Neural cell (in vitro differentiated cells): ENCODE results near the gene CUL3. TPM values are rescaled to one million over a fixed set of nuclear protein-coding genes. Genes with fewer than 3 reads are reported as not detected.

Experiments
- H2AFZ ChIP-seq: fragments of 200-600, 300-800 bp; sonication (generic), shearing (Covaris generic); 2 replicates; pipeline ENCODE4 v1.6.0; 2014; ENCODE audit warnings: low read depth, mild to moderate bottlenecking, antibody characterized with exemption, low read length, moderate library complexity
- H3F3A ChIP-seq: fragments of 200-600 bp; shearing (Covaris generic); 2 replicates; pipeline ENCODE4 v1.6.1; 2016; ENCODE audit warnings: mild to moderate bottlenecking, moderate library complexity, mixed read lengths, antibody characterized with exemption, low read length; ENCODE audit not compliant: insufficient read depth, poor library complexity, severe bottlenecking
- H3K27ac ChIP-seq: fragments of 200-600, 300-800 bp; sonication (generic), shearing (Covaris generic); 2 replicates; pipeline ENCODE4 v1.5.1; 2014; ENCODE audit warnings: mild to moderate bottlenecking, low read length, moderate library complexity
- H3K27me3 ChIP-seq: fragments of 300-800, 200-600 bp; sonication (generic), shearing (Covaris generic); 2 replicates; pipeline ENCODE4 v1.6.0; 2014; ENCODE audit warnings: mild to moderate bottlenecking, low read depth, low read length, moderate library complexity; ENCODE audit not compliant: insufficient read depth
- H3K36me3 ChIP-seq: fragments of 300-800, 200-600 bp; sonication (generic), shearing (Covaris generic); 2 replicates; pipeline ENCODE4 v1.5.1; 2014; ENCODE audit warnings: mild to moderate bottlenecking, antibody characterized with exemption, low read length, moderate library complexity; ENCODE audit not compliant: insufficient read depth
- H3K4me2 ChIP-seq: fragments of 300-800, 200-600 bp; sonication (generic), shearing (Covaris generic); 2 replicates; pipeline ENCODE4 v1.6.0; 2014; ENCODE audit warnings: mild to moderate bottlenecking, low read length
- H3K4me3 ChIP-seq: fragments of 300-800, 200-600 bp; sonication (generic), shearing (Covaris generic); 2 replicates; pipeline ENCODE4 v1.5.1; 2014; ENCODE audit warnings: mild to moderate bottlenecking, low read length, moderate library complexity
- H3K79me2 ChIP-seq: fragments of 200-600 bp; shearing (Covaris generic); replicated peaks from 2 replicates; pipeline ENCODE4 v1.6.0; 2014; ENCODE audit warnings: mild to moderate bottlenecking, low read length, moderate library complexity; ENCODE audit not compliant: insufficient read depth
- H3K9ac ChIP-seq: fragments of 300-800, 200-600 bp; sonication (generic), shearing (Covaris generic); 2 replicates; pipeline ENCODE4 v1.6.1; 2016; ENCODE audit warnings: mild to moderate bottlenecking, low read length, mixed read lengths
- H3K9me2 ChIP-seq: fragments of 200-600 bp; shearing (Covaris generic); 2 replicates; pipeline ENCODE4 v1.6.1; 2016; ENCODE audit warnings: mild to moderate bottlenecking, low read length, mixed read lengths; ENCODE audit not compliant: insufficient read depth
- H3K9me3 ChIP-seq: fragments of 200-600, 300-800 bp; sonication (generic), shearing (Covaris generic); 2 replicates; pipeline ENCODE4 v1.6.1; 2016; ENCODE audit warnings: mild to moderate bottlenecking, mixed run types, low read length, moderate library complexity, mixed read lengths
- H4K20me1 ChIP-seq: fragments of 200-600 bp; shearing (Covaris generic); 2 replicates; pipeline ENCODE4 v1.6.1; 2016; ENCODE audit warnings: mild to moderate bottlenecking, mixed run types; ENCODE audit not compliant: insufficient read depth
- EP300 ChIP-seq: fragments of 450-650 bp; conservative IDR thresholded peaks from 2 replicates; pipeline ENCODE4 v1.6.1; 2014; ENCODE audit warnings: antibody characterized with exemption, mild to moderate bottlenecking, moderate library complexity; ENCODE audit not compliant: poor library complexity, severe bottlenecking
- EZH2 ChIP-seq: fragments of 200-600, 300-800 bp; shearing (Covaris generic), sonication (generic); IDR thresholded peaks from 2 replicates; pipeline ENCODE4 v1.6.1; 2014; ENCODE audit warnings: antibody characterized with exemption, low read length, borderline replicate concordance, mild to moderate bottlenecking; ENCODE audit not compliant: insufficient read depth, poor library complexity, severe bottlenecking
- MXI1 ChIP-seq: fragments of 450-650 bp; conservative IDR thresholded peaks from 2 replicates; pipeline ENCODE4 v1.6.1; 2014; ENCODE audit warnings: antibody characterized with exemption, mild to moderate bottlenecking; ENCODE audit not compliant: poor library complexity, severe bottlenecking
- POLR2AphosphoS5 ChIP-seq: IDR thresholded peaks from 2 replicates; pipeline ENCODE4 v1.6.1; 2012
- RAD21 ChIP-seq: fragments of 450-650 bp; conservative IDR thresholded peaks from 2 replicates; pipeline ENCODE4 v1.6.1; 2014; ENCODE audit warnings: antibody characterized with exemption, mild to moderate bottlenecking, moderate library complexity
- REST ChIP-seq: IDR thresholded peaks from 2 replicates; pipeline ENCODE4 v1.6.1; 2012; ENCODE audit warnings: borderline replicate concordance
- SMC3 ChIP-seq: fragments of 450-650 bp; conservative IDR thresholded peaks from 2 replicates; pipeline ENCODE4 v1.6.1; 2014; ENCODE audit warnings: antibody characterized with exemption, mild to moderate bottlenecking, moderate library complexity; ENCODE audit not compliant: poor library complexity
- TAF1 ChIP-seq: IDR thresholded peaks from 2 replicates; pipeline ENCODE4 v1.6.1; 2012; ENCODE audit warnings: low read depth
- polyA plus RNA-seq: library from polyadenylated mRNA; depleted of rRNA; stranded (reverse); fragments of >200 nt; gene quantifications from 2 replicates; pipeline ENCODE4 v1.2.3, GENCODE V29; 2014
- TF ChIP-seq, protein P1 (sequence below): fragments of 450-650 bp; IDR thresholded peaks from 2 replicates; pipeline ENCODE4 v1.5.1; 2014; ENCODE audit warnings: antibody characterized with exemption, mild to moderate bottlenecking, moderate library complexity; ENCODE audit not compliant: poor library complexity, severe bottlenecking

The CUL3 gene
- polyA plus RNA-seq, 1 donor from 2014 or later = 53.9 TPM

GRCh38 chr2:224596289-224596688 is 11.1 kb upstream of the CUL3 start:
- H3K9me2 ChIP-seq = no peaks in the 10 kb centered on the region
- H3K79me2 ChIP-seq = no peaks in the 10 kb centered on the region
- no peak overlapping the region for H3K27ac ChIP-seq
- no peaks in the 10 kb centered on the region for H3K36me3 ChIP-seq
- H3F3A ChIP-seq = no peaks in the 10 kb centered on the region
- TF ChIP-seq SMC3 (no peak), EZH2 (no peak), RAD21 (no peak), POLR2AphosphoS5 (no peak), REST (no peak), EP300 (no peak), TAF1 (no peak), MXI1 (no peak)
- TF ChIP-seq, protein P1, sequence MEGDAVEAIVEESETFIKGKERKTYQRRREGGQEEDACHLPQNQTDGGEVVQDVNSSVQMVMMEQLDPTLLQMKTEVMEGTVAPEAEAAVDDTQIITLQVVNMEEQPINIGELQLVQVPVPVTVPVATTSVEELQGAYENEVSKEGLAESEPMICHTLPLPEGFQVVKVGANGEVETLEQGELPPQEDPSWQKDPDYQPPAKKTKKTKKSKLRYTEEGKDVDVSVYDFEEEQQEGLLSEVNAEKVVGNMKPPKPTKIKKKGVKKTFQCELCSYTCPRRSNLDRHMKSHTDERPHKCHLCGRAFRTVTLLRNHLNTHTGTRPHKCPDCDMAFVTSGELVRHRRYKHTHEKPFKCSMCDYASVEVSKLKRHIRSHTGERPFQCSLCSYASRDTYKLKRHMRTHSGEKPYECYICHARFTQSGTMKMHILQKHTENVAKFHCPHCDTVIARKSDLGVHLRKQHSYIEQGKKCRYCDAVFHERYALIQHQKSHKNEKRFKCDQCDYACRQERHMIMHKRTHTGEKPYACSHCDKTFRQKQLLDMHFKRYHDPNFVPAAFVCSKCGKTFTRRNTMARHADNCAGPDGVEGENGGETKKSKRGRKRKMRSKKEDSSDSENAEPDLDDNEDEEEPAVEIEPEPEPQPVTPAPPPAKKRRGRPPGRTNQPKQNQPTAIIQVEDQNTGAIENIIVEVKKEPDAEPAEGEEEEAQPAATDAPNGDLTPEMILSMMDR = no peak
- H3K9ac ChIP-seq = no peak overlapping the region
- H4K20me1 ChIP-seq = no peaks in the 10 kb centered on the region
- no peaks in the 10 kb centered on the region for H3K9me3 ChIP-seq
- no peak overlapping the region for H3K4me3 ChIP-seq
- no peaks in the 10 kb centered on the region for H3K27me3 ChIP-seq
- H2AFZ ChIP-seq = no peak overlapping the region
- no peak overlapping the region for H3K4me2 ChIP-seq

GRCh38 chr2:224595518-224595917 is 10.4 kb upstream of the CUL3 start:
- Histone ChIP-seq H3K79me2 (no peaks in the 10 kb centered on the region), H3K9me2 (no peaks in the 10 kb centered on the region), H4K20me1 (no peaks in the 10 kb centered on the region), H3K36me3 (no peaks in the 10 kb centered on the region), H3K27me3 (no peaks in the 10 kb centered on the region), H3K9me3 (no peaks in the 10 kb centered on the region), H3K9ac (no peak overlapping the region), H3K27ac (no peak overlapping the region), H3K4me3 (no peak overlapping the region), H2AFZ (no peak overlapping the region), H3F3A (no peaks in the 10 kb centered on the region), H3K4me2 (no peak overlapping the region)
- TF ChIP-seq TAF1 = no peak
- no peak for TF ChIP-seq EZH2
- TF ChIP-seq, protein P1 = no peak
